Gastrocnemius medialis (tissue), 4 donors: ENCODE measurements around the gene MRGPRX4. TPM values are rescaled to one million over a fixed set of nuclear protein-coding genes. Genes with fewer than 3 reads are reported as not detected.

Source experiments
- ATAC-seq, 2 donors: fragments of 150-250 bp; one replicate each; pipeline ENCODE4 v1.9.1; 2016
- DNase-seq, 2 donors: peaks; one replicate each; pipeline ENCODE4 v3.0.0-alpha.2; 2019
- H3K27ac ChIP-seq, 4 donors: fragments of 200-600 bp; sonication (generic); 1 replicate in 1 of 4; 2 replicates in 3 of 4; pipeline ENCODE4 v1.5.1; 2016 to 2018; ENCODE audit warnings: mild to moderate bottlenecking in 2 of 4, moderate library complexity in 1 of 4
- H3K27me3 ChIP-seq, 3 donors: fragments of 200-600 bp; sonication (generic) in 2 of 3; 1 replicate in 1 of 3; 2 replicates in 2 of 3; pipeline versions ENCODE4 v1.5.1 to v1.6.0; 2016 to 2019; ENCODE audit warnings: mild to moderate bottlenecking in 1 of 3, moderate library complexity in 1 of 3
- H3K36me3 ChIP-seq, 2 donors: fragments of 200-600 bp; sonication (generic) in 1 of 2; one replicate each; pipeline ENCODE4 v1.5.1; 2017 to 2018
- H3K4me1 ChIP-seq, 2 donors: fragments of 200-600 bp; sonication (generic) in 1 of 2; one replicate each; pipeline ENCODE4 v1.5.1; 2016 to 2017; ENCODE audit warnings: mild to moderate bottlenecking in 2 of 2
- H3K4me3 ChIP-seq, 4 donors: fragments of 200-600 bp; sonication (generic) in 3 of 4; 1 replicate in 1 of 4; 2 replicates in 3 of 4; pipeline ENCODE4 v1.5.1; 2016 to 2019; ENCODE audit warnings: mild to moderate bottlenecking in 2 of 4
- H3K9me3 ChIP-seq, 3 donors: fragments of 200-600 bp; sonication (generic) in 2 of 3; 1 replicate in 1 of 3; 2 replicates in 2 of 3; pipeline ENCODE4 v1.5.1; 2016 to 2019
- POLR2A ChIP-seq, 2 donors: fragments of 450-650 bp; IDR thresholded peaks; one replicate each; pipeline ENCODE4 v1.6.1; 2017; ENCODE audit warnings: antibody characterized with exemption in 2 of 2, mild to moderate bottlenecking in 2 of 2, moderate library complexity in 2 of 2
- in situ Hi-C, 4 donors: fragments of 200-750 bp; cut with MboI; loops; one replicate each; pipeline versions ENCODE4 v1.15.0 to v1.8.0; 2017; ENCODE audit warnings: low sequenced_read_pairs in 4 of 4
- intact Hi-C: fragments of 100-400 bp; cut with DNase I; formaldehyde crosslinking; loops from one replicate; pipeline ENCODE4 v1.15.1; 2023; ENCODE audit warnings: low total_unique reads
- total RNA-seq, 4 donors: library from RNA; depleted of rRNA; stranded (reverse); fragments of >200 nt; gene quantifications; one replicate each; pipeline versions ENCODE4 v1.1.0 to v1.2.3, GENCODE V29; 2016
- TF ChIP-seq, protein P1 (sequence below), 5 experiments: fragments of 450-650 bp in 3 of 5; fragments of 200-600 bp in 2 of 5; sonication (generic) in 2 of 5; IDR thresholded peaks in 4 of 5; conservative IDR thresholded peaks in 1 of 5; 1 replicate in 4 of 5; 2 replicates in 1 of 5; pipeline ENCODE4 v1.5.1; 2016 to 2019; ENCODE audit warnings: antibody characterized with exemption in 5 of 5, mild to moderate bottlenecking in 3 of 5, moderate library complexity in 3 of 5

MRGPRX4 gene
- total RNA-seq, 4 donors from 2014 or later, result not detected

DNA sequence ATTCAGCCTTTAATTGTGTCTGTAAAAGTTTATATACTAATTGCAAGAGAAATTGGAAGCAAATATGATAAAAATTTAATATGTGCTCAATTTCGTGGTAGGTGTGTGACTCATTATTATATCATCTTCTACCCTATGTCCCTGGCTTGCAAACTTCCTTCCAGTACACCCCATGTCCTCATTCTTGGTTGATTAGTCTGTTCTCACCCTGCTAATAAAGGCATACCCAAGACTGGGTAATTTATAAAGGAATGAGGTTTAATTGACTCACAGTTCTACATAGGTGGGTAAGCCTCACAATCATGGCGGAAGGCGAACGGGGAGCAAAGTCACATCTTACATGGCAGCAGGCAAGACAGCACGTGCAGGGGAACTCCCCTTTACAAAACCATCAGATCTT, 28.4 kb upstream of the MRGPRX4 start:
- no peak overlapping the region for H3K27ac ChIP-seq
- H3K4me3 ChIP-seq, result no peak overlapping the region
- intact Hi-C loops, result no loop called here
- TF ChIP-seq, protein P1, sequence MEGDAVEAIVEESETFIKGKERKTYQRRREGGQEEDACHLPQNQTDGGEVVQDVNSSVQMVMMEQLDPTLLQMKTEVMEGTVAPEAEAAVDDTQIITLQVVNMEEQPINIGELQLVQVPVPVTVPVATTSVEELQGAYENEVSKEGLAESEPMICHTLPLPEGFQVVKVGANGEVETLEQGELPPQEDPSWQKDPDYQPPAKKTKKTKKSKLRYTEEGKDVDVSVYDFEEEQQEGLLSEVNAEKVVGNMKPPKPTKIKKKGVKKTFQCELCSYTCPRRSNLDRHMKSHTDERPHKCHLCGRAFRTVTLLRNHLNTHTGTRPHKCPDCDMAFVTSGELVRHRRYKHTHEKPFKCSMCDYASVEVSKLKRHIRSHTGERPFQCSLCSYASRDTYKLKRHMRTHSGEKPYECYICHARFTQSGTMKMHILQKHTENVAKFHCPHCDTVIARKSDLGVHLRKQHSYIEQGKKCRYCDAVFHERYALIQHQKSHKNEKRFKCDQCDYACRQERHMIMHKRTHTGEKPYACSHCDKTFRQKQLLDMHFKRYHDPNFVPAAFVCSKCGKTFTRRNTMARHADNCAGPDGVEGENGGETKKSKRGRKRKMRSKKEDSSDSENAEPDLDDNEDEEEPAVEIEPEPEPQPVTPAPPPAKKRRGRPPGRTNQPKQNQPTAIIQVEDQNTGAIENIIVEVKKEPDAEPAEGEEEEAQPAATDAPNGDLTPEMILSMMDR (IDR thresholded peaks at IDR 0.05 in 4 of 5, conservative IDR thresholded peaks at IDR 0.05 in 1 of 5), result no peak
- no peak for TF ChIP-seq POLR2A (IDR thresholded peaks at IDR 0.05)
- no peak for ATAC-seq
- H3K36me3 ChIP-seq, result no peaks in the 10 kb centered on the region
- in situ Hi-C loops, result no loop called here
- H3K9me3 ChIP-seq, result no peaks in the 10 kb centered on the region
- no peaks in the 10 kb centered on the region for H3K4me1 ChIP-seq
- no peaks in the 10 kb centered on the region for H3K27me3 ChIP-seq
- DNase-seq, result no peak

DNA sequence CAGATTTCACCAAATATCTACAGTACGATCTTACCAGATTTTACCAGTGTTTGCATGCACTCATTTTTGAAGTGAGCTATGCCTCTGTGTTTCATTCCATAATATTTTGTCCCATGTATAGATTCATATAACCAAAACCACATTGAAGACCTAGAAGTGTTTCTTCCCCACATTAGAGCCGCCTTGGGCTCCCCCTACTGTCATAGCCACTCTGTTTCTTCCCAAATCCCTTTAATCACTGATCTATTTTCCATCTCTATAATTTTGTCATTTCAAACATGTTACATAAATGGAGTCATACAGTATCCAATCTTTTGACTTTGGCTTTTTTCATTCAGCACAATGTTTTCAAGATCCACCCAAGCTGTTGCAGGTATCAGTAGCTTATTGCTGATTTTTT, 27.6 kb upstream of the MRGPRX4 start:
- Histone ChIP-seq H3K27me3 (no peaks in the 10 kb centered on the region), H3K36me3 (no peaks in the 10 kb centered on the region), H3K27ac (no peak overlapping the region), H3K4me3 (no peak overlapping the region), H3K9me3 (no peaks in the 10 kb centered on the region), H3K4me1 (no peaks in the 10 kb centered on the region)
- DNase-seq (no peak), ATAC-seq (no peak)
- TF ChIP-seq, protein P1 (IDR thresholded peaks at IDR 0.05 in 4 of 5, conservative IDR thresholded peaks at IDR 0.05 in 1 of 5), result no peak
- TF ChIP-seq POLR2A (IDR thresholded peaks at IDR 0.05), result no peak
- in situ Hi-C loops, result no loop called here
- intact Hi-C loops, result no loop called here

GRCh38 chr11:18145837-18146236, 26.8 kb upstream of the MRGPRX4 start:
- no peaks in the 10 kb centered on the region for H3K36me3 ChIP-seq
- TF ChIP-seq, protein P1 (IDR thresholded peaks at IDR 0.05 in 4 of 5, conservative IDR thresholded peaks at IDR 0.05 in 1 of 5), result no peak
- TF ChIP-seq POLR2A (IDR thresholded peaks at IDR 0.05), result no peak
- H3K4me1 ChIP-seq, result no peaks in the 10 kb centered on the region
- no peaks in the 10 kb centered on the region for H3K27me3 ChIP-seq
- intact Hi-C loops (no loop called here), in situ Hi-C loops (no loop called here)
- ATAC-seq (no peak), DNase-seq (no peak)
- H3K9me3 ChIP-seq, result no peaks in the 10 kb centered on the region
- H3K27ac ChIP-seq, result no peak overlapping the region
- H3K4me3 ChIP-seq, result no peak overlapping the region

DNA sequence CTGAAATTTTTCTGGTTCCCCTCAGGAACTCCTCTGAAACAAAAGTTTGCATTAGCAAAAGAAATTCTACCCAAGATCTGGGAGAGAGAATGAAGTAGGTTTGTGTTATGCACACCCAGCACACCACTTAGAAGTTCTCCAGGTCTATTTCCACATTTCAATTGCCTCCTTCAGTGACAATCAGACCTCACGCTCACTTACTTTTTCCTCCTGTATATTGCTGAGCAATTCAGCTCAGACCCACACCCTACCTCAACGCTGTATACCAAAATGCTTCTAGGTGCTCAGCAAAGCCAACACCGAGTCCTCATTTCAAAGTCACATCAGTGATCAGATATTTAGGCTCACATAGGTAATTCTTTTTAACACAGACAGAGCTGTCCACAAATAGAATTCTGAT, 21.1 kb upstream of the MRGPRX4 start:
- TF ChIP-seq POLR2A (IDR thresholded peaks at IDR 0.05), result no peak
- TF ChIP-seq, protein P1 (IDR thresholded peaks at IDR 0.05 in 4 of 5, conservative IDR thresholded peaks at IDR 0.05 in 1 of 5), result no peak
- no peaks in the 10 kb centered on the region for H3K27me3 ChIP-seq

DNA sequence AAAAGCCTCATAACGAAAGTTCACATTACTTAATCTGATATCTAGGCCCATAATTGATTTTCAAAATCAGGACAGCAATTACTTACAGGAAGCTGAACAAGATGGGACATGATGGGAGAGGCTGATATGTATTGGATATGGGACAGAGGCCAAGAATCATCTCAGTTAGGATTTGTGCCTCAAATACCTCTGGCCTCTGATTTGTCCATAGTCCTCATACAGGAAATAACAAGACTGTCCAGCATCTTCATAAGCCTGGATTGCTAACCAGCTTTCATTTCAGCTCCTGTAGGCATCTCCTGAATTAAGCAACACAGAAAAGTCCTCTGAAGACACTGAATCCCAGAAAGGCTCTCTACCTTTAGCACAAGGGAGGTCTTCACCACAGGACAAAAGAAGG, 4.3 kb upstream of the MRGPRX4 start:
- in situ Hi-C loops, result no loop called here
- Histone ChIP-seq H3K36me3 (no peaks in the 10 kb centered on the region), H3K27ac (no peak overlapping the region), H3K9me3 (no peaks in the 10 kb centered on the region), H3K4me3 (no peak overlapping the region), H3K27me3 (no peaks in the 10 kb centered on the region), H3K4me1 (no peaks in the 10 kb centered on the region)
- intact Hi-C loops, result no loop called here
- no peak for DNase-seq
- TF ChIP-seq POLR2A (IDR thresholded peaks at IDR 0.05), result no peak
- TF ChIP-seq, protein P1 (IDR thresholded peaks at IDR 0.05 in 4 of 5, conservative IDR thresholded peaks at IDR 0.05 in 1 of 5), result no peak
- ATAC-seq, result no peak

More for the DNA sequence above, 21.1 kb upstream of the MRGPRX4 start:
- H3K9me3 ChIP-seq, result no peaks in the 10 kb centered on the region
- DNase-seq (no peak), ATAC-seq (no peak)
- intact Hi-C loops (no loop called here), in situ Hi-C loops (no loop called here)
- H3K4me3 ChIP-seq, result no peak overlapping the region
- H3K36me3 ChIP-seq, result no peaks in the 10 kb centered on the region
- H3K4me1 ChIP-seq, result no peaks in the 10 kb centered on the region
- no peak overlapping the region for H3K27ac ChIP-seq
